ENCODE results near the gene GP9.
"Not testable (repeated sequence)": the region's sequence is repeated elsewhere in the genome, so short reads cannot be mapped to it uniquely, and the experiment has no call there.

Gene GP9

GRCh38 chr3:129078510-129078909 lies 17.9 kb downstream of the GP9 start:
- no peak for TF ChIP-seq CTCF (IDR thresholded peaks at IDR 0.05; ENCODE audit: borderline replicate concordance, insufficient read depth, low read depth, low read length)

GRCh38 chr3:129081503-129081902 lies 20.9 kb downstream of the GP9 start:
- no peak for TF ChIP-seq CTCF (IDR thresholded peaks at IDR 0.05; ENCODE audit: borderline replicate concordance, insufficient read depth, low read depth, low read length)
- H3K4me3 ChIP-seq (ENCODE audit: low read depth, low read length): no peak overlapping the region

More at GRCh38 chr3:129078510-129078909, 17.9 kb downstream of the GP9 start:
- H3K4me3 ChIP-seq (ENCODE audit: low read depth, low read length): no peak overlapping the region

- no peak overlapping the region for H3K4me3 ChIP-seq (ENCODE audit: low read depth, low read length)
- no peak for TF ChIP-seq CTCF (IDR thresholded peaks at IDR 0.05; ENCODE audit: borderline replicate concordance, insufficient read depth, low read depth, low read length)
These were observed 21.4 kb downstream of the GP9 start for GRCh38 chr3:129082026-129082425.

GRCh38 chr3:129084501-129084900 lies 23.9 kb downstream of the GP9 start:
- TF ChIP-seq CTCF (IDR thresholded peaks at IDR 0.05; ENCODE audit: borderline replicate concordance, insufficient read depth, low read depth, low read length): no peak
- H3K4me3 ChIP-seq (ENCODE audit: low read depth, low read length): no peak overlapping the region

- no peak overlapping the region for H3K4me3 ChIP-seq (ENCODE audit: low read depth, low read length)
- no peak for TF ChIP-seq CTCF (IDR thresholded peaks at IDR 0.05; ENCODE audit: borderline replicate concordance, insufficient read depth, low read depth, low read length)
These were observed 24.7 kb downstream of the GP9 start for GRCh38 chr3:129085165-129085715.

- no peak for TF ChIP-seq CTCF (IDR thresholded peaks at IDR 0.05; ENCODE audit: borderline replicate concordance, insufficient read depth, low read depth, low read length)
- H3K4me3 ChIP-seq (ENCODE audit: low read depth, low read length): no peak overlapping the region
These were observed 25.2 kb downstream of the GP9 start for GRCh38 chr3:129085818-129086217.

GRCh38 chr3:129087138-129087702 lies 26.6 kb downstream of the GP9 start:
- no peak for TF ChIP-seq CTCF (IDR thresholded peaks at IDR 0.05; ENCODE audit: borderline replicate concordance, insufficient read depth, low read depth, low read length)
- no peak overlapping the region for H3K4me3 ChIP-seq (ENCODE audit: low read depth, low read length)

GRCh38 chr3:129087904-129088303 lies 27.3 kb downstream of the GP9 start:
- H3K4me3 ChIP-seq (ENCODE audit: low read depth, low read length): not testable (repeated sequence)

- not testable (repeated sequence) for H3K4me3 ChIP-seq (ENCODE audit: low read depth, low read length)
These were observed 27.7 kb downstream of the GP9 start for GRCh38 chr3:129088312-129088711.

Data from GM12875 (cell line).